Peyer's patch (tissue), 4 donors: ENCODE results near the gene AGMO.

Experiments
- CTCF ChIP-seq, 6 experiments: fragments of 450-650 bp in 4 of 6; fragments of 200-600 bp in 2 of 6; sonication (generic) in 1 of 6; IDR thresholded peaks; one replicate each; pipeline ENCODE4 v1.5.1; 2017 to 2019; ENCODE audit warnings: antibody characterized with exemption in 6 of 6, mild to moderate bottlenecking in 3 of 6, moderate library complexity in 1 of 6
- POLR2A ChIP-seq, 2 donors: fragments of 450-650 bp; IDR thresholded peaks; one replicate each; pipeline ENCODE4 v1.5.1; 2017; ENCODE audit warnings: antibody characterized with exemption in 2 of 2, mild to moderate bottlenecking in 2 of 2, moderate library complexity in 2 of 2

DNA sequence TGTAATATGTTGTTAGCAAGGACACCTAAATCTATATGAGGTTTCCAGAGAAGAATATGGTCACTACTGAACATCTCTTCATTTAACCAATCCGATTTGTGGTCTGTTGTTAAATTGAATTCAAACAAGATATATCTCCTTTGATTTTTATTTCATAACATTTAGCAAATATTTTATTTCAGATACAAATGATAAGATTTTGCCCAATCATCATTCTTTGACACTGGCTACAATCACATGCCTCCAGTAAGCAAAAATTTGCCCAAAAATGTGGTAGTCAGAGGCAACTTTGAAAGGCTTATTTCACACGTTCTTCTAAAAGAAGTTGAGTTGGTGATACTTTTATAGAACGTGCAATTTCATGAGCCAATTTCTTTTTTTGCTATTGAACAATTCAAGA, 44.7 kb upstream of the AGMO start:
- TF ChIP-seq CTCF (IDR thresholded peaks at IDR 0.05) (no peak), POLR2A (IDR thresholded peaks at IDR 0.05) (no peak)
